Erythroblast (primary cell): Measurements from ENCODE around the gene OR10A7.

ENCODE experiments used
- GATA1 ChIP-seq: IDR thresholded peaks from 2 replicates; pipeline ENCODE4 v1.6.1; 2011; ENCODE audit warnings: low read depth, mild to moderate bottlenecking, control low read depth, low read length, moderate library complexity
- POLR2A ChIP-seq: IDR thresholded peaks from 2 replicates; pipeline ENCODE4 v1.6.1; 2011; ENCODE audit warnings: mild to moderate bottlenecking, low read length

DNA sequence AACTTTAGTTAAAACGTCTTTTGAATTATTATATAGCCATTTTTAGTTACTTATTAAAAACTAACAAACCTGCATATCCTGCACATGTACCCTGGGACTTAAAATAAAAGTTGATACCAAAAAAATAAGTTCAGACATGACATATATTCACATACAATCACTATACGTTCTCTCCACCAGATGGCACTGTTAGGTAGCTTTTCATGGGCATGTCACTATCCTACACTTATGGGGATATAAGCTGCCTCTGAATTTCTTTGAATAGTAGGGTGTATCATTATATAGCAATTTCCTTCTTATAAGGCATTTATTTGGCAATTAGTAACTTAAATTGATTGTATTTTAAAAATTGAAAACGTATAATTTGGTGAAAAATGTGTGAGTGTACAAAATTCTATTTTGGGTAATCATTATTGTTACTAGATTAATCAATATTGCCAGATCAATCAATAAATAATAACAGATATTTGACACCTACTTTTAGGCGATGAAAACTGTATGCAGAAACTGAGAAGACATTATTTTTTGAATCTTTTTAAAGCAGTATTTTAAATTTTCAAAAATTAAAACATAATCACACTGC, 31.8 kb upstream of the OR10A7 start:
- TF ChIP-seq POLR2A: no peak
- no peak for TF ChIP-seq GATA1
